ENCODE measurements around the gene PRKACA.
"Not testable (repeated sequence)": the region's sequence is repeated elsewhere in the genome, so short reads cannot be mapped to it uniquely, and the experiment has no call there.

Gene PRKACA

GRCh38 chr19:14148751-14149410, 31.3 kb upstream of the PRKACA start:
- DNase-seq (ENCODE audit: low read depth in 2 of 3, low spot score in 2 of 3), result no peak

GRCh38 chr19:14147797-14148605, 30.4 kb upstream of the PRKACA start:
- DNase-seq (ENCODE audit: low read depth in 2 of 3, low spot score in 2 of 3), result no peak

GRCh38 chr19:14146789-14147216, 29.2 kb upstream of the PRKACA start:
- DNase-seq (ENCODE audit: low read depth in 2 of 3, low spot score in 2 of 3), result no peak

GRCh38 chr19:14146169-14146568, 28.6 kb upstream of the PRKACA start:
- DNase-seq (ENCODE audit: low read depth in 2 of 3, low spot score in 2 of 3), result not testable (repeated sequence)

- no peak for DNase-seq (ENCODE audit: low read depth in 2 of 3, low spot score in 2 of 3)
Measured at GRCh38 chr19:14145381-14145780, 27.8 kb upstream of the PRKACA start.

- no peak for DNase-seq (ENCODE audit: low read depth in 2 of 3, low spot score in 2 of 3)
Measured at GRCh38 chr19:14142262-14143190, 25.0 kb upstream of the PRKACA start.

- DNase-seq (ENCODE audit: low read depth in 2 of 3, low spot score in 2 of 3), result no peak
Measured at GRCh38 chr19:14141041-14141440, 23.5 kb upstream of the PRKACA start.

GRCh38 chr19:14139944-14140343, 22.4 kb upstream of the PRKACA start:
- DNase-seq (ENCODE audit: low read depth in 2 of 3, low spot score in 2 of 3), result no peak

- no peak for DNase-seq (ENCODE audit: low read depth in 2 of 3, low spot score in 2 of 3)
Measured at GRCh38 chr19:14138576-14139265, 21.2 kb upstream of the PRKACA start.

GRCh38 chr19:14136509-14137281, 19.1 kb upstream of the PRKACA start, which contains the start of gene ASF1B:
TSS of gene ASF1B (minus strand) at chr19:14136589. CDS start at chr19:14136456, 133 bp downstream.
- peak; percentile 84 to 97 (median 92) for DNase-seq (ENCODE audit: low read depth in 2 of 3, low spot score in 2 of 3)

- DNase-seq (ENCODE audit: low read depth in 2 of 3, low spot score in 2 of 3), result no peak
Measured at GRCh38 chr19:14135985-14136508, 18.5 kb upstream of the PRKACA start.

GRCh38 chr19:14135355-14135754, 17.8 kb upstream of the PRKACA start:
- no peak for DNase-seq (ENCODE audit: low read depth in 2 of 3, low spot score in 2 of 3)

GRCh38 chr19:14127929-14128509, 10.5 kb upstream of the PRKACA start:
- DNase-seq (ENCODE audit: low read depth in 2 of 3, low spot score in 2 of 3), result no peak

- no peak for DNase-seq (ENCODE audit: low read depth in 2 of 3, low spot score in 2 of 3)
Measured at GRCh38 chr19:14127176-14127575, 9.6 kb upstream of the PRKACA start.

- no peak for DNase-seq (ENCODE audit: low read depth in 2 of 3, low spot score in 2 of 3)
Measured at GRCh38 chr19:14122924-14123323, 5.4 kb upstream of the PRKACA start.

- no peak for DNase-seq (ENCODE audit: low read depth in 2 of 3, low spot score in 2 of 3)
Measured at GRCh38 chr19:14120497-14120780, 2.9 kb upstream of the PRKACA start.

- DNase-seq (ENCODE audit: low read depth in 2 of 3, low spot score in 2 of 3), result no peak
Measured at GRCh38 chr19:14119644-14120496, 2.3 kb upstream of the PRKACA start.

- DNase-seq (ENCODE audit: low read depth in 2 of 3, low spot score in 2 of 3), result no peak
Measured at GRCh38 chr19:14119146-14119545, 1.6 kb upstream of the PRKACA start.

Data from activated CD8-positive, alpha-beta memory T cell treated with anti-CD3 and anti-CD28 coated beads for 48 hours (primary cell).